ENCODE measurements around the gene ATP5PB.

ATP5PB gene

DNA sequence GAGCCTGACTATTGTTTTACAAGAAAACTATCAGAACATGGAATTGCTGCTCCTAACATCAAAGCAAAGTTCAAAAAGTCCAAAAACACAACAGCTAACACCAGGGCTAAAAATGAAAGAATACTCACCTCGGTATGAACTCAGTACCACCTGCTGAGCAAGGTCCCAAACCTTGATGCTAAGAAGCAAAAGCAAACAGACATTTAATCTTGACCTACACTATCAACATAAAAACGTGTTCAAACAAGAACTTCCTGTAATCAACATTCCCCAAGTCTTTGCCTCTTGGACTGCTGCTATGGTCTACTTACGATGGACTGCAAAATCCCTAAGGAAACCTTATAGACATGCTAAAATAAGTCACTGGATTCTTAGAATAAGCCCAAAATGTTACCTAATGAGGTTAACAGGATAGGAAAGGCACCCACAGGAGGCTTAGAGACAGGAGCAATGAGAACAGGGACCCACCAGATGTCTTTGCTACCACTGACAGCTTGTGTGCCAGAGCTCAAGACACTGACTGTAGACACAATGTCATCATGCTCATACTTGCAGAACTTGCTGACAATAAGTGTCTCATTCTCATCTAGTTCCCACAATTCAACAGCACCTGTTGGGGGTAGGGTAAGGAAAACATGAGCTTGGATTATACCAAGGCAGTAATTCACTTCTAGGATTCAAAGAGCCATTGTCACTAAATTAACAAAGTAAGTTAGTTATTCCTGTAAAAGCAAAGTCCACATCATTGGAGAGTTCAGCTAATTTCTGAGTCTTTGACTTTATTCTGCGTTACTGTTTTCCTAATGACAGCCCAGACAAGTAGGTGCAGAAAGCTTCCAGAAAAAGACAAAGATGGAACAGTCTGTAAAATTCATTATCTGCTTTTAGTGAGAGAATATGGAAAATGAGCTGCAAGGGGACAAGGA, 2.0 kb upstream of the ATP5PB start:
- no peaks in the 10 kb centered on the region for H3K27me3 ChIP-seq (ENCODE audit: insufficient read depth, low read length)
- peaks cover 29% of the 10 kb centered on the region for H3K4me1 ChIP-seq (ENCODE audit: control insufficient read depth, insufficient read depth, low read length, unreplicated experiment)
- no peak overlapping the region for H3K27ac ChIP-seq (ENCODE audit: low read depth, low read length)
- H2AFZ ChIP-seq (ENCODE audit: low read length, unreplicated experiment) = no peak overlapping the region
- peaks cover 25% of the 10 kb centered on the region for H3K36me3 ChIP-seq (ENCODE audit: insufficient read depth, low read length)
- H3K79me2 ChIP-seq (ENCODE audit: control insufficient read depth, insufficient read depth, low read length, unreplicated experiment) = peaks cover 58% of the 10 kb centered on the region
- H3K4me3 ChIP-seq (ENCODE audit: low read depth, low read length) = peak overlapping the region; percentile 96

DNA sequence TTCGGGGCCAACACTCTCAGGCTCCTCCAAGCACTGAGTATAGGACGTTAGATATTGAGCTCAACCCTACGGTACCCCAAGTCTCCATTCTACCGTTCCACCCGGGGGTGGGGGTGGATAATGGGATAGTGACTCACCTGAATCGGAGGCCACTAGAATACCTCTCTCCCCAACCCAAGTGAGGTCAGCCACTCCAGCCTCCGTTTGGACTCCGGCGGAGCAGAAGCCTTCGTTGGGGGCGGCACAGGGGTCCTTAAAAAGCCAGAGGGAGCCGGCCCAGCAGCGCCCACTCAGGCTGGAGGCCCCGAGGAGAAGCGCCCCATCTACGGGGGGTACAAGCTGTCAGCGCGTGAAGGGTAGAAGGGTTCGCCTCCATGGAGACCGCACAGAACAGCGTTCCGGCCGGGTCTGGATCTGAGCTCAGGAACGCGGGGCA, 764 bp upstream of the ATP5PB start:
- peaks cover 29% of the 10 kb centered on the region for H3K4me1 ChIP-seq (ENCODE audit: control insufficient read depth, insufficient read depth, low read length, unreplicated experiment)
- peaks cover 19% of the 10 kb centered on the region for H3K36me3 ChIP-seq (ENCODE audit: insufficient read depth, low read length)
- no peak overlapping the region for H3K27ac ChIP-seq (ENCODE audit: low read depth, low read length)
- peak overlapping the region; percentile 80 for H2AFZ ChIP-seq (ENCODE audit: low read length, unreplicated experiment)
- H3K79me2 ChIP-seq (ENCODE audit: control insufficient read depth, insufficient read depth, low read length, unreplicated experiment) = peaks cover 70% of the 10 kb centered on the region
- peak overlapping the region; percentile 96 for H3K4me3 ChIP-seq (ENCODE audit: low read depth, low read length)
- H3K27me3 ChIP-seq (ENCODE audit: insufficient read depth, low read length) = no peaks in the 10 kb centered on the region

DNA sequence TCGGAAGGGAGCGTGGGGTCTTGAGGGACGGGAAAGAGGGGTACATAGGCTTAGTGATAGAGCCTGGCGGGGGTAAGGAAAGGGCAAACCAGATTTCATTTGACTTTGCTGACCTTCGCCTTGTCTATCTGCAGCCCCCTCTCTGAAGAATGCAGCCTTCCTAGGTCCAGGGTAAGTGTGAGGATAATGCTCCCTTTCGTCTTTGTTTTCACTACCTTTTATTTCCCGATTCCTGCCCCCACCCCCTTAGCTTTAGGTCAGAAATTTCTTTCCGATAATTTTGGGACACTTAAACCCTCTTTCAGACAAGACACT, 396 bp downstream of the ATP5PB start:
- Histone ChIP-seq H3K4me1 (ENCODE audit: control insufficient read depth, insufficient read depth, low read length, unreplicated experiment) (peaks cover 29% of the 10 kb centered on the region), H3K27me3 (ENCODE audit: insufficient read depth, low read length) (no peaks in the 10 kb centered on the region), H2AFZ (ENCODE audit: low read length, unreplicated experiment) (peak overlapping the region; percentile 81), H3K36me3 (ENCODE audit: insufficient read depth, low read length) (peaks cover 22% of the 10 kb centered on the region), H3K79me2 (ENCODE audit: control insufficient read depth, insufficient read depth, low read length, unreplicated experiment) (peaks cover 82% of the 10 kb centered on the region), H3K4me3 (ENCODE audit: low read depth, low read length) (peak overlapping the region; percentile 96), H3K27ac (ENCODE audit: low read depth, low read length) (peak overlapping the region; percentile 61; the same call in 1 of the 2 replicates)

DNA sequence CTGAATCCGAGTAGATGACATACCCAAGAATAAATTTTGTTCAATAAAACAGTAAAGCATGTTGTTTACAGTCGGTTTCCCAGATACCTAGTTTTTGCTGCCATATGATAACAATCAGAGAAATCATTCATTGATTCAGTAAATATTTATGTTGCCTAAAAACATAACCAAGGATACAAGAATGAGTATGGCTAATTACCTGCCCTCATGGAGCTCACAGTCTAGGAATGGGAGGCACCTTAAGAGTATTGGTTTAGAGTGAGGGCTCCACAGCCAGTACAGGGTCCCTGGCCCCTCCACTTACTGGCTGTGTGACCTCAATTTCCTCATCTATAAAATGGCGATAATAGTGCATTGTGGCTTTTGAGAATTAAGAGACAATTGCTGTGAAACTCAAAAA, 921 bp downstream of the ATP5PB start:
- no peak overlapping the region for H2AFZ ChIP-seq (ENCODE audit: low read length, unreplicated experiment)
- peak overlapping the region; percentile 96 for H3K4me3 ChIP-seq (ENCODE audit: low read depth, low read length)
- H3K36me3 ChIP-seq (ENCODE audit: insufficient read depth, low read length) = peaks cover 18% of the 10 kb centered on the region
- H3K4me1 ChIP-seq (ENCODE audit: control insufficient read depth, insufficient read depth, low read length, unreplicated experiment) = peaks cover 29% of the 10 kb centered on the region
- no peaks in the 10 kb centered on the region for H3K27me3 ChIP-seq (ENCODE audit: insufficient read depth, low read length)
- H3K79me2 ChIP-seq (ENCODE audit: control insufficient read depth, insufficient read depth, low read length, unreplicated experiment) = peaks cover 85% of the 10 kb centered on the region
- H3K27ac ChIP-seq (ENCODE audit: low read depth, low read length) = no peak overlapping the region; the same call in 1 of the 2 replicates

DNA sequence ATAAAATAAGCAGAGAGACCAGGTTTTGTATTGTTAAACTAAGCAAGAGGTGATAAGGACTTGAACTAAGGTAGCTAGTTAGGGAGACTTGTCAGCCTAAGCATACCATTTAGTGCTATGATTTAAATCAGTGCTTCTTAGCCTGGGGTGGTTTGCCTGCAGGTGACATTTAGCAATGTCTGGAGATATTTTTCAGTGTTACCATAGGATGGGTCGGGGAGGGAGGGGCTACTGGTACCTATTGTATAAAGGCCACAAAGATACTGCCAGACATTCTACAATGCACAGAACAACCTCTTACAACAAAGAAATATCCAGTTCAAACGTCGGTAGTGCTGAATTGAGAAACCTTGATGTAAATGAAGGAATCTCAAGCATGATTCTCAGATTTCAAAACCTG, 3.3 kb downstream of the ATP5PB start:
- Histone ChIP-seq H3K27me3 (ENCODE audit: insufficient read depth, low read length) (no peaks in the 10 kb centered on the region), H3K4me3 (ENCODE audit: low read depth, low read length) (no peak overlapping the region), H3K79me2 (ENCODE audit: control insufficient read depth, insufficient read depth, low read length, unreplicated experiment) (peaks cover 64% of the 10 kb centered on the region), H3K27ac (ENCODE audit: low read depth, low read length) (no peak overlapping the region), H3K4me1 (ENCODE audit: control insufficient read depth, insufficient read depth, low read length, unreplicated experiment) (peaks cover 17% of the 10 kb centered on the region), H3K36me3 (ENCODE audit: insufficient read depth, low read length) (peaks cover 19% of the 10 kb centered on the region), H2AFZ (ENCODE audit: low read length, unreplicated experiment) (no peak overlapping the region)

- Histone ChIP-seq H3K27me3 (ENCODE audit: insufficient read depth, low read length) (no peaks in the 10 kb centered on the region), H3K79me2 (ENCODE audit: control insufficient read depth, insufficient read depth, low read length, unreplicated experiment) (peaks cover 53% of the 10 kb centered on the region), H3K36me3 (ENCODE audit: insufficient read depth, low read length) (peaks cover 25% of the 10 kb centered on the region), H2AFZ (ENCODE audit: low read length, unreplicated experiment) (no peak overlapping the region), H3K27ac (ENCODE audit: low read depth, low read length) (no peak overlapping the region), H3K4me3 (ENCODE audit: low read depth, low read length) (no peak overlapping the region), H3K4me1 (ENCODE audit: control insufficient read depth, insufficient read depth, low read length, unreplicated experiment) (peaks cover 13% of the 10 kb centered on the region)
Observed at GRCh38 chr1:111453706-111454105, 4.4 kb downstream of the ATP5PB start.

DNA sequence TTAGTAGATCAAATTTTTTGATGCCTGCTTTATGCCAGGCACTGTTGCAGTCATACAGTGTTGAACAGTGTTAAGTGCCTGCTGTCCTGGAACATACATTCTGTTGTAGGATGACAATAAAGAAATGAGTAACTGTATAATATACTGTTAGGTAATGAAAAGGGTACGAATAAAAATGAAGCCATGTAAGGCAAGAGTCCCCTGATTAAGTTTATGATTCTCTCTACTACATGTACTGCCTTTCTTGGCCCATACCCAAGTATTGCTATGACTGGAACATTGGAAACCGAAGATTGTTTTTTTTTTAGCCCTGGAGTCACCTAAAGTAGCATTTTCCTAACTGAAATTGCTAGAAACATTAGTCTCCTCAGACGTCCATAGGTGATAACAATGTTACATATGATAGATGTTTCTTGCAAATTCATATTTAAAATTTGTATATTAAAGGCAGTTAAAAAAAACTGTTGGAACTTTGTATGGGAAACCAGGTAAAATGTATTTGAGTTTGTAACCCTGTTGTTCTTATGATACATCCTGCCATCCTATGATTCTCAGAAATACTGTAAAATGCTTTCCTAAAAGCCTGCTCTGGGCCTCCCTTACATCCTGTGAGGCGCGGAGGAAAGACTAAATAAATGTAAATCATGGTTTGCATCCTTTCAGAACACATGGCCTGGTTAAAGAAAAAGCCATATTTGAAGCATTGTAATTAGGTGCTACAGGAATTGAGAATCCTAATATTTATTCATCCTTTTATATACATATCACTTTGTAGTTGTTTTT, 5.8 kb downstream of the ATP5PB start:
- H3K27ac ChIP-seq (ENCODE audit: low read depth, low read length) = no peak overlapping the region
- H3K4me3 ChIP-seq (ENCODE audit: low read depth, low read length) = no peak overlapping the region
- H3K79me2 ChIP-seq (ENCODE audit: control insufficient read depth, insufficient read depth, low read length, unreplicated experiment) = peaks cover 44% of the 10 kb centered on the region
- no peaks in the 10 kb centered on the region for H3K27me3 ChIP-seq (ENCODE audit: insufficient read depth, low read length)
- peaks cover 13% of the 10 kb centered on the region for H3K4me1 ChIP-seq (ENCODE audit: control insufficient read depth, insufficient read depth, low read length, unreplicated experiment)
- H2AFZ ChIP-seq (ENCODE audit: low read length, unreplicated experiment) = no peak overlapping the region
- peaks cover 34% of the 10 kb centered on the region for H3K36me3 ChIP-seq (ENCODE audit: insufficient read depth, low read length)

GRCh38 chr1:111455642-111456031, 6.4 kb downstream of the ATP5PB start:
- H3K4me1 ChIP-seq (ENCODE audit: control insufficient read depth, insufficient read depth, low read length, unreplicated experiment) = peaks cover 8% of the 10 kb centered on the region
- no peak overlapping the region for H3K27ac ChIP-seq (ENCODE audit: low read depth, low read length)
- H2AFZ ChIP-seq (ENCODE audit: low read length, unreplicated experiment) = no peak overlapping the region
- peaks cover 34% of the 10 kb centered on the region for H3K36me3 ChIP-seq (ENCODE audit: insufficient read depth, low read length)
- H3K79me2 ChIP-seq (ENCODE audit: control insufficient read depth, insufficient read depth, low read length, unreplicated experiment) = peaks cover 38% of the 10 kb centered on the region
- no peaks in the 10 kb centered on the region for H3K27me3 ChIP-seq (ENCODE audit: insufficient read depth, low read length)
- no peak overlapping the region for H3K4me3 ChIP-seq (ENCODE audit: low read depth, low read length)

DNA sequence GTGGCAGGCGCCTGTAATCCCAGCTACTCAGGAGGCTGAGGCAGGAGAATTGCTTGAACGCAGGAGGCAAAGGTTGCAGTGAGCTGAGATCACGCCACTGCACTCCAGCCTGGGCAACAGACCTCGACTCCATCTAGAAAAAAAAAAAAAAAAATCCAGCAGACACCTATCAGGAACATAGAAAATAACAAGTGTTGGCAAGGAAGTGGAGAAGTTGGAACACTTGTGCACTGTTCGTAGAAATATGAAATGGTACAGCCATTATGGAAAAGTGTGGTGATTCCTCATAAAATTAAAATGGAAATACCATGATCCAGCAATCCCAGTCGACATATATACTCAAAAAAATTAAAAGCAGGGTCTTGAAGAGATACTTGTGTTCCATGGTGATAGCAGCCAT, 12.5 kb downstream of the ATP5PB start:
- Histone ChIP-seq H3K36me3 (ENCODE audit: insufficient read depth, low read length) (peaks cover 36% of the 10 kb centered on the region), H3K4me3 (ENCODE audit: low read depth, low read length) (no peak overlapping the region), H3K4me1 (ENCODE audit: control insufficient read depth, insufficient read depth, low read length, unreplicated experiment) (peaks cover 17% of the 10 kb centered on the region), H3K27me3 (ENCODE audit: insufficient read depth, low read length) (no peaks in the 10 kb centered on the region), H3K79me2 (ENCODE audit: control insufficient read depth, insufficient read depth, low read length, unreplicated experiment) (no peaks in the 10 kb centered on the region), H3K27ac (ENCODE audit: low read depth, low read length) (no peak overlapping the region), H2AFZ (ENCODE audit: low read length, unreplicated experiment) (no peak overlapping the region)

GRCh38 chr1:111462370-111463028, 13.2 kb downstream of the ATP5PB start:
- no peaks in the 10 kb centered on the region for H3K79me2 ChIP-seq (ENCODE audit: control insufficient read depth, insufficient read depth, low read length, unreplicated experiment)
- peaks cover 30% of the 10 kb centered on the region for H3K36me3 ChIP-seq (ENCODE audit: insufficient read depth, low read length)
- no peak overlapping the region for H2AFZ ChIP-seq (ENCODE audit: low read length, unreplicated experiment)
- H3K4me1 ChIP-seq (ENCODE audit: control insufficient read depth, insufficient read depth, low read length, unreplicated experiment) = peaks cover 17% of the 10 kb centered on the region
- no peaks in the 10 kb centered on the region for H3K27me3 ChIP-seq (ENCODE audit: insufficient read depth, low read length)
- H3K27ac ChIP-seq (ENCODE audit: low read depth, low read length) = 0 out of 2 replicates have a peak overlapping the region, but pooled peaks have one; percentile 34
- H3K4me3 ChIP-seq (ENCODE audit: low read depth, low read length) = no peak overlapping the region
